Mesenteric fat pad (tissue), 1 donor: ENCODE data around the gene GPX1. TPM values are rescaled to one million over a fixed set of nuclear protein-coding genes. Genes with fewer than 3 reads are reported as not detected.

Experiments
- DNase-seq: peaks from one replicate; pipeline ENCODE4 v3.0.0-alpha.2; 2020; ENCODE audit warnings: low spot score
- total RNA-seq: library from RNA; stranded (reverse); fragmentation: NEBNext Ultra II Directional; extraction: Animal tissue kit (Norgen Biotek cat#: 25700); gene quantifications from one replicate; pipeline ENCODE4 v1.2.1, GENCODE V29; 2021
- donor health status: DM: yes; HTN: yes; CAD: no.

Gene GPX1
- total RNA-seq, 1 donor from 2014 or later: 724 TPM

DNA sequence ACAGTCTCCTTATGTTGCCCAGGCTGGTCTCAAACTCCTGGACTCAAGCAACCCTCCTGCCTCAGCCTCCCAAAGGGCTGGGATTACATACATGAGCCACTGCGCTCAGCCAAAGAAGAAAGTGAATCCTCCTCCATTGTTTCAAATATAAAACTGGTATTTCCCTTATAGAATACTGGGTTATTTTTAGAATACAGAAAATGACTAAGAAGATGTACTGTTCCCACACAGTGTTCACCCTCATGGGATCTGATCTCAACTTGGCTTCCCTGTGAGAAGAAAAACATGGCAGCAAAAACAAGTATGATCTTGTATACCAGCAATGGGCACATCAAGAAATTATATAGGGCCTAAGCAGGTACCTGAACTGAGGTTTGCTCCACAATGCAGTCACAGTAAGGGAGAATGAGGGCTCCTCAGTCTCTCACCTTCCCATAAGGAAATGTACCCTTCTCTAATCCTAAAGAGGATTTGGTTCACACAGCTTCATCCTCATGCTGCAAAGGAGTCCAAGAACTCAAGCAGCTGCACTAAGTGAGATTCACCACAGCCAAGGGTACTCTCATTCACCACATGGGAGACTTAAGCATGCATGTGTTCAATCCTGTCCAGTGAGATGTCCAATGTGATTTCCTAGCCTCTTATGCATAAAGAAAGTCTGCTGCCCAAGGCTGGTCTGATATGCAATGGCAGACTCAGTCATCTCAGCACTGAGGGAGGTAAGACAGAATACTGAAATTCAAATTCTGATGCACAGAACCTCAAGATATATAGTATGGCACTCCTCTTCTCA is 44.1 kb downstream of the GPX1 start:
- DNase-seq: no peak

DNA sequence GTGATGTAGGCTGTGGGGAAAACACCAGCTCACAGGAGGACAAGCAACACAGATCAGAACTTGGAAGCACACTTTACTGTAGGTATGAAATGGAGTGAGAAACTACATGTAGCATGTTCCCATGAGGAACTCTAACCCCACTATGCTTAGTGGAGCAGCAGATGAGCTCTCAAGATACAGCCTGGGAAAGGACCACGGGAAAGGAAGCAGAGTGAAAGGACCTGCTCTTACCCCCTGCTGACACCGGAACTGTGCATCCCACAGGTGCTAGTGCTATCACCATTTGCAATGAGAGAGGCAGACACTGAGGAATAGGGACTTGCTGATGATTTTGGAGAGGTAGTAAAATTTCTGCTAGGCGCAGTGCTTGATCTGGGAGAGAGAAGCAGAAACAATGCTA is 46.9 kb downstream of the GPX1 start:
- DNase-seq: no peak

DNA sequence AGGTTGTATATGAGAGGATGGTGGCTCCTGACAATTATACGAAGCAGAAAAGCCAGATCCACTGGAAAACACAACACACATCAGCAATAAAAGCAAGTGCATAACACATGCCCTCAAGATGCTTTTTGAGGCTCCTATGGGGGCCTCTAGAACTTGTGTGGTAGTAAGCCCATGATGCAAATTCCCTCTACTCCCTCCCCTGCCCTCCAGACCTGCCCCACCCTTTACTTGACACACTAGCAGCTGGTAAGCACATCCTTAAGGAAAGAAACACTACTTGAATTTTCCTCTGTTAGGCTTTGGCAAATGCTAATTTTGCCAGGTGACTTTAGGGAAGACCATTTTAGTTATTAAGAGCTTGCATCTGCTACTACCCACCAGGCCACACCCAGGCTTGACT is 47.5 kb downstream of the GPX1 start:
- DNase-seq: no peak

Other genes starting within 250 kb of the GPX1 start
- gene USP19, start 237.5 kb downstream of the GPX1 start, total RNA-seq: 45.0 TPM
- 310 TPM for gene LAMB2, start 225.3 kb downstream of the GPX1 start, total RNA-seq
- gene CCDC71, start 192.0 kb downstream of the GPX1 start, total RNA-seq: 19.4 TPM
- gene KLHDC8B, start 186.8 kb downstream of the GPX1 start, total RNA-seq: 53.5 TPM
- gene C3orf62, start 81.1 kb downstream of the GPX1 start, total RNA-seq: 5.8 TPM
- gene USP4, start 18.3 kb downstream of the GPX1 start, total RNA-seq: 65.5 TPM
- 563 TPM for gene RHOA, start 53.6 kb upstream of the GPX1 start, total RNA-seq
- gene TCTA, start 54.1 kb upstream of the GPX1 start, total RNA-seq: 23.5 TPM
- 1.2 TPM for gene AMT, start 64.1 kb upstream of the GPX1 start, total RNA-seq
- gene NICN1, start 71.0 kb upstream of the GPX1 start, total RNA-seq: 11.1 TPM
- gene DAG1, start 111.9 kb upstream of the GPX1 start, total RNA-seq: 63.7 TPM
- gene BSN, start 196.1 kb upstream of the GPX1 start, total RNA-seq: 0.16 TPM